BJ (cell line): ENCODE measurements around the gene ENTPD1. TPM values are rescaled to one million over a fixed set of nuclear protein-coding genes. Genes with fewer than 3 reads are reported as not detected.
"Not testable (repeated sequence)": the region's sequence is repeated elsewhere in the genome, so short reads cannot be mapped to it uniquely, and the experiment has no call there.

ENCODE experiments used
- CTCF ChIA-PET: fragments of 350-600 bp; formaldehyde crosslinking; extraction: SDS; loops from one replicate; lab custom pipeline; 2021; ENCODE audit warnings: antibody characterized with exemption, inconsistent platforms; lab: Yijun Ruan, JAX
- POLR2A ChIA-PET: fragments of 300-600 bp; sonication (Branson Sonifier 250); formaldehyde crosslinking; extraction: SDS; loops from one replicate; lab custom pipeline; 2021; ENCODE audit warnings: antibody characterized with exemption; lab: Charles Lee
- DNase-seq: peaks from one replicate; pipeline ENCODE4 v3.0.0-alpha.2; 2011; ENCODE audit warnings: low read depth
- H3K27me3 ChIP-seq: 2 replicates; pipeline ENCODE4 v1.6.0; 2011; ENCODE audit warnings: low read length; ENCODE audit not compliant: control insufficient read depth, insufficient read depth
- H3K36me3 ChIP-seq: 2 replicates; pipeline ENCODE4 v1.5.1; 2011; ENCODE audit warnings: low read length; ENCODE audit not compliant: control insufficient read depth, insufficient read depth
- H3K4me3 ChIP-seq: 2 replicates; pipeline ENCODE4 v1.5.1; 2011; ENCODE audit warnings: low read depth, mild to moderate bottlenecking, control low read depth, low read length
- CTCF ChIP-seq: IDR thresholded peaks from 2 replicates; pipeline ENCODE4 v1.5.1; 2011; ENCODE audit warnings: low read depth, mild to moderate bottlenecking, control low read depth, inconsistent platforms, low read length, moderate library complexity; ENCODE audit not compliant: insufficient read depth
- polyA plus RNA-seq: library from polyadenylated mRNA; depleted of rRNA; stranded (reverse); fragments of >200 nt; gene quantifications from 2 replicates; pipeline ENCODE4 v1.2.3, GENCODE V29; 2011

Gene ENTPD1
- polyA plus RNA-seq, 1 experiment = 0.20 TPM

GRCh38 chr10:95729323-95730055 is 26.5 kb upstream of the ENTPD1 start:
- ChIA-PET CTCF (interaction anchor here (1.2 kb wide), 1 partner anchor 12 kb away, joined by 3 read pairs; no protein-coding TSS in a partner anchor), POLR2A (no interaction called here)
- Histone ChIP-seq H3K27me3 (no peaks in the 10 kb centered on the region), H3K36me3 (no peaks in the 10 kb centered on the region), H3K4me3 (no peak overlapping the region)
- TF ChIP-seq CTCF = no peak
- no peak for DNase-seq

GRCh38 chr10:95730233-95730632 is 25.7 kb upstream of the ENTPD1 start:
- CTCF ChIA-PET = interaction anchor here (1.2 kb wide), 1 partner anchor 13 kb away, joined by 3 read pairs; no protein-coding TSS in a partner anchor
- Histone ChIP-seq H3K36me3 (no peaks in the 10 kb centered on the region), H3K4me3 (no peak overlapping the region), H3K27me3 (no peaks in the 10 kb centered on the region)
- no peak for TF ChIP-seq CTCF
- no peak for DNase-seq
- POLR2A ChIA-PET = no interaction called here

- H3K36me3 ChIP-seq, DNase-seq, H3K4me3 ChIP-seq, H3K27me3 ChIP-seq, CTCF ChIA-PET, POLR2A ChIA-PET: not testable (repeated sequence)
These were observed 23.1 kb upstream of the ENTPD1 start for GRCh38 chr10:95732907-95733306.

- DNase-seq = no peak
- ChIA-PET CTCF (interaction anchor here (0.6 kb wide), 1 partner anchor 361 kb away, joined by 3 read pairs; no protein-coding TSS in a partner anchor), POLR2A (no interaction called here)
- Histone ChIP-seq H3K36me3 (no peaks in the 10 kb centered on the region), H3K27me3 (no peaks in the 10 kb centered on the region), H3K4me3 (no peak overlapping the region)
- TF ChIP-seq CTCF = no peak
These were observed 16.9 kb upstream of the ENTPD1 start for GRCh38 chr10:95739056-95739455.

- POLR2A ChIA-PET = no interaction called here
- CTCF ChIA-PET = interaction anchor here (0.5 to 1.9 kb wide), 2 partner anchors 48 to 292 kb away, joined by 3 to 7 read pairs; partner anchors contain the start of gene TCTN3
- Histone ChIP-seq H3K36me3 (no peaks in the 10 kb centered on the region), H3K27me3 (no peaks in the 10 kb centered on the region), H3K4me3 (no peak overlapping the region)
- DNase-seq = no peak
- no peak for TF ChIP-seq CTCF
These were observed 14.0 kb upstream of the ENTPD1 start for GRCh38 chr10:95741807-95742467.
